GM23338 (cell line): Measurements from ENCODE around the gene SUPT5H.

Experiments used
- CTCF ChIP-seq, 2 experiments: fragments of 200-600 bp in 1 of 2; sonication (generic) in 1 of 2; conservative IDR thresholded peaks; 2 replicates each; pipeline versions ENCODE4 v1.5.1 to v1.6.1; 2016 to 2017; ENCODE audit warnings: antibody characterized with exemption in 2 of 2, low read depth in 2 of 2, mild to moderate bottlenecking in 2 of 2, moderate library complexity in 1 of 2
- EZH2 ChIP-seq: fragments of 200-600 bp; sonication (generic); IDR thresholded peaks from one replicate; pipeline ENCODE4 v1.8.0; 2017; ENCODE audit warnings: antibody characterized with exemption, mild to moderate bottlenecking, low read depth; ENCODE audit not compliant: unreplicated experiment
- EZH2phosphoT487 ChIP-seq: fragments of 200-600 bp; sonication (generic); IDR thresholded peaks from one replicate; pipeline ENCODE4 v1.8.1; 2018; ENCODE audit warnings: antibody characterized with exemption; ENCODE audit not compliant: unreplicated experiment

DNA sequence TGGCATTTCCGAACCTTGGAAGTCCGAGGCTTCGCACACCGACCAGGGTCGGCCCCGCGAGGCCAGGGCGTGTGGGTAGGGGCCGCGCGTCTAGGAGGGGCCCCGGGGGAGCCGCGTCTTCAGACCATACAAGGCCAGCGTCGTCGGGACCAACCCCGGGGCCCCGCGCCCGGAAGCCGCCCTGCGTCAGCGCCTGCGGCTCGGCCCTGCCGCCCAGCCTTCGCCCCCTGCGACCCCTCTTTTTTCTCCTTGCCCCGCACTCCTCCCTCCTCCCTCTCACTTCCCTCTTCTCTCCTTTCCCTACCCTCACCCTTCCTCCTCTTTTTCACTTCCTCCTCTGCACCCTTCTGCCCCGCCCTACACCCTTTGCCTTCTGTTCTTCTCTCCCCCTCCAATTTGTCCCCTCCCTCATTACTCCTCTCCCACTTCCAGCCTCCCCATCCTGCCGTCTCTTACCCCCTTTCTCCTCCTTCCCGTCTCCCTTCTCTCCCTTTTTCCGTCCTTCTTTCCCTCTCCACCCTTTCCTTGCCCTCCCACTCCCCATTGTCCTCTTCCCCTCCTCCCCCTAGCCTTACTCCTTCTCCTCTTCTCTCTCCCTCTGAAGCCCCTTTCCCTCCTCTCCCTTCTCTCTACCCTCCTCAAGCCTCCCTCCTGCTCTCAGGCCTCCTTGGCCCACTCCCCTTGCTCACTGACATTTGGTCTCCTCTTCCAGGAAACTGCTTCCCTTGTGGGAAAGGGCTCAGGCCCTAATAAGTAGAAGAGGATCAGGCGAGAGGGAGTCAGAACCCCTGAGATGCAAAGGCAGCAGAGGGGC lies 35.2 kb upstream of the SUPT5H start:
- TF ChIP-seq CTCF (conservative IDR thresholded peaks at IDR 0.05; ENCODE audit: low read depth in 2 of 2) (no peak), EZH2phosphoT487 (no peak), EZH2 (no peak)
